ENCODE results near the gene CLEC5A. TPM values are rescaled to one million over a fixed set of nuclear protein-coding genes. Genes with fewer than 3 reads are reported as not detected.

Gene CLEC5A
- total and polyA plus RNA-seq, 2 of the 8 experiments (the other 6 are each of a cell fraction or from before 2014, with no cell fraction given): not detected

DNA sequence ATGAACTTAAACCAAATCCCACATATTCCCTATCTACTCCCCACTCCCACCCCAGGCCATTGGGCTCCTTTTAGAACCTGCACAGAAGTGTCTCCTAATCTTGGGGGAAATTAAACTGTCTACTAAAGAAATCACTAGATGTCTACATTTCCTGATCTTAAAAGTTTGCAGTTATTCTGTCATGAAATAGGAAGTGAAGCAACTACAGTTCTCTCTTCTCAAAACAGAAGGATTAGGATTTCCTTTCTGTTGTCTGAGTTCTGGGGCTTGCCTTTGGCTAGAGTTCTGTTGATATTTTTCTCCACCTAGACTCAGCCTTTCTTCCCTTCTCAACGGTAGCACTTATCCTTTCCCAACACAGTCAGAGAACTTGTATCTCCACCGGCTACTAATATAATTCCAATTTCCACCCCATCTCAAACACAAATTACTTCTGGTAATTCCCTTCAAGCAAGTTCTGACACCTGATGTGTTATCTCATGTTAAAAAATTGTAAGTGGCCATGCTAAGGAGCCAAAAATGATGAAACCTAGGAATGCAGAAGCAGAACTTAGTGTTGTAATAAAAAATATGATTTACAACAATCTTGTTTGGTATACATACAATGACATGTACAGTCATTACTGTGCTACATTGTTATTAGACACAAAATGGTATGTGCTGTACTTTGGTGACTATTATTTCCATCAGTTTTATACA is 18.5 kb downstream of the CLEC5A start (continued):
- TF ChIP-seq, protein P1, sequence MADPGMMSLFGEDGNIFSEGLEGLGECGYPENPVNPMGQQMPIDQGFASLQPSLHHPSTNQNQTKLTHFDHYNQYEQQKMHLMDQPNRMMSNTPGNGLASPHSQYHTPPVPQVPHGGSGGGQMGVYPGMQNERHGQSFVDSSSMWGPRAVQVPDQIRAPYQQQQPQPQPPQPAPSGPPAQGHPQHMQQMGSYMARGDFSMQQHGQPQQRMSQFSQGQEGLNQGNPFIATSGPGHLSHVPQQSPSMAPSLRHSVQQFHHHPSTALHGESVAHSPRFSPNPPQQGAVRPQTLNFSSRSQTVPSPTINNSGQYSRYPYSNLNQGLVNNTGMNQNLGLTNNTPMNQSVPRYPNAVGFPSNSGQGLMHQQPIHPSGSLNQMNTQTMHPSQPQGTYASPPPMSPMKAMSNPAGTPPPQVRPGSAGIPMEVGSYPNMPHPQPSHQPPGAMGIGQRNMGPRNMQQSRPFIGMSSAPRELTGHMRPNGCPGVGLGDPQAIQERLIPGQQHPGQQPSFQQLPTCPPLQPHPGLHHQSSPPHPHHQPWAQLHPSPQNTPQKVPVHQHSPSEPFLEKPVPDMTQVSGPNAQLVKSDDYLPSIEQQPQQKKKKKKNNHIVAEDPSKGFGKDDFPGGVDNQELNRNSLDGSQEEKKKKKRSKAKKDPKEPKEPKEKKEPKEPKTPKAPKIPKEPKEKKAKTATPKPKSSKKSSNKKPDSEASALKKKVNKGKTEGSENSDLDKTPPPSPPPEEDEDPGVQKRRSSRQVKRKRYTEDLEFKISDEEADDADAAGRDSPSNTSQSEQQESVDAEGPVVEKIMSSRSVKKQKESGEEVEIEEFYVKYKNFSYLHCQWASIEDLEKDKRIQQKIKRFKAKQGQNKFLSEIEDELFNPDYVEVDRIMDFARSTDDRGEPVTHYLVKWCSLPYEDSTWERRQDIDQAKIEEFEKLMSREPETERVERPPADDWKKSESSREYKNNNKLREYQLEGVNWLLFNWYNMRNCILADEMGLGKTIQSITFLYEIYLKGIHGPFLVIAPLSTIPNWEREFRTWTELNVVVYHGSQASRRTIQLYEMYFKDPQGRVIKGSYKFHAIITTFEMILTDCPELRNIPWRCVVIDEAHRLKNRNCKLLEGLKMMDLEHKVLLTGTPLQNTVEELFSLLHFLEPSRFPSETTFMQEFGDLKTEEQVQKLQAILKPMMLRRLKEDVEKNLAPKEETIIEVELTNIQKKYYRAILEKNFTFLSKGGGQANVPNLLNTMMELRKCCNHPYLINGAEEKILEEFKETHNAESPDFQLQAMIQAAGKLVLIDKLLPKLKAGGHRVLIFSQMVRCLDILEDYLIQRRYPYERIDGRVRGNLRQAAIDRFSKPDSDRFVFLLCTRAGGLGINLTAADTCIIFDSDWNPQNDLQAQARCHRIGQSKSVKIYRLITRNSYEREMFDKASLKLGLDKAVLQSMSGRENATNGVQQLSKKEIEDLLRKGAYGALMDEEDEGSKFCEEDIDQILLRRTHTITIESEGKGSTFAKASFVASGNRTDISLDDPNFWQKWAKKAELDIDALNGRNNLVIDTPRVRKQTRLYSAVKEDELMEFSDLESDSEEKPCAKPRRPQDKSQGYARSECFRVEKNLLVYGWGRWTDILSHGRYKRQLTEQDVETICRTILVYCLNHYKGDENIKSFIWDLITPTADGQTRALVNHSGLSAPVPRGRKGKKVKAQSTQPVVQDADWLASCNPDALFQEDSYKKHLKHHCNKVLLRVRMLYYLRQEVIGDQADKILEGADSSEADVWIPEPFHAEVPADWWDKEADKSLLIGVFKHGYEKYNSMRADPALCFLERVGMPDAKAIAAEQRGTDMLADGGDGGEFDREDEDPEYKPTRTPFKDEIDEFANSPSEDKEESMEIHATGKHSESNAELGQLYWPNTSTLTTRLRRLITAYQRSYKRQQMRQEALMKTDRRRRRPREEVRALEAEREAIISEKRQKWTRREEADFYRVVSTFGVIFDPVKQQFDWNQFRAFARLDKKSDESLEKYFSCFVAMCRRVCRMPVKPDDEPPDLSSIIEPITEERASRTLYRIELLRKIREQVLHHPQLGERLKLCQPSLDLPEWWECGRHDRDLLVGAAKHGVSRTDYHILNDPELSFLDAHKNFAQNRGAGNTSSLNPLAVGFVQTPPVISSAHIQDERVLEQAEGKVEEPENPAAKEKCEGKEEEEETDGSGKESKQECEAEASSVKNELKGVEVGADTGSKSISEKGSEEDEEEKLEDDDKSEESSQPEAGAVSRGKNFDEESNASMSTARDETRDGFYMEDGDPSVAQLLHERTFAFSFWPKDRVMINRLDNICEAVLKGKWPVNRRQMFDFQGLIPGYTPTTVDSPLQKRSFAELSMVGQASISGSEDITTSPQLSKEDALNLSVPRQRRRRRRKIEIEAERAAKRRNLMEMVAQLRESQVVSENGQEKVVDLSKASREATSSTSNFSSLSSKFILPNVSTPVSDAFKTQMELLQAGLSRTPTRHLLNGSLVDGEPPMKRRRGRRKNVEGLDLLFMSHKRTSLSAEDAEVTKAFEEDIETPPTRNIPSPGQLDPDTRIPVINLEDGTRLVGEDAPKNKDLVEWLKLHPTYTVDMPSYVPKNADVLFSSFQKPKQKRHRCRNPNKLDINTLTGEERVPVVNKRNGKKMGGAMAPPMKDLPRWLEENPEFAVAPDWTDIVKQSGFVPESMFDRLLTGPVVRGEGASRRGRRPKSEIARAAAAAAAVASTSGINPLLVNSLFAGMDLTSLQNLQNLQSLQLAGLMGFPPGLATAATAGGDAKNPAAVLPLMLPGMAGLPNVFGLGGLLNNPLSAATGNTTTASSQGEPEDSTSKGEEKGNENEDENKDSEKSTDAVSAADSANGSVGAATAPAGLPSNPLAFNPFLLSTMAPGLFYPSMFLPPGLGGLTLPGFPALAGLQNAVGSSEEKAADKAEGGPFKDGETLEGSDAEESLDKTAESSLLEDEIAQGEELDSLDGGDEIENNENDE (IDR thresholded peaks at IDR 0.05; ENCODE audit: insufficient replicate concordance, low read length): no peak
- TF ChIP-seq ZNF274 (IDR thresholded peaks at IDR 0.05; ENCODE audit: borderline replicate concordance, extremely low read depth, low read length) (no peak), JUND (IDR thresholded peaks at IDR 0.05; ENCODE audit: low read length) (no peak), CREB1 (IDR thresholded peaks at IDR 0.05) (no peak), HDAC6 (IDR thresholded peaks at IDR 0.05; ENCODE audit: low read depth, low read length) (no peak), KDM4A (IDR thresholded peaks at IDR 0.05; ENCODE audit: low read depth, low read length, severe bottlenecking) (no peak)
- TF ChIP-seq, protein P2, sequence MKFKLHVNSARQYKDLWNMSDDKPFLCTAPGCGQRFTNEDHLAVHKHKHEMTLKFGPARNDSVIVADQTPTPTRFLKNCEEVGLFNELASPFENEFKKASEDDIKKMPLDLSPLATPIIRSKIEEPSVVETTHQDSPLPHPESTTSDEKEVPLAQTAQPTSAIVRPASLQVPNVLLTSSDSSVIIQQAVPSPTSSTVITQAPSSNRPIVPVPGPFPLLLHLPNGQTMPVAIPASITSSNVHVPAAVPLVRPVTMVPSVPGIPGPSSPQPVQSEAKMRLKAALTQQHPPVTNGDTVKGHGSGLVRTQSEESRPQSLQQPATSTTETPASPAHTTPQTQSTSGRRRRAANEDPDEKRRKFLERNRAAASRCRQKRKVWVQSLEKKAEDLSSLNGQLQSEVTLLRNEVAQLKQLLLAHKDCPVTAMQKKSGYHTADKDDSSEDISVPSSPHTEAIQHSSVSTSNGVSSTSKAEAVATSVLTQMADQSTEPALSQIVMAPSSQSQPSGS (IDR thresholded peaks at IDR 0.05; ENCODE audit: low read length): no peak
- TF ChIP-seq, protein P3, sequence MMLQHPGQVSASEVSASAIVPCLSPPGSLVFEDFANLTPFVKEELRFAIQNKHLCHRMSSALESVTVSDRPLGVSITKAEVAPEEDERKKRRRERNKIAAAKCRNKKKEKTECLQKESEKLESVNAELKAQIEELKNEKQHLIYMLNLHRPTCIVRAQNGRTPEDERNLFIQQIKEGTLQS (IDR thresholded peaks at IDR 0.05; ENCODE audit: insufficient read depth, low read depth, low read length): no peak
